SK-N-SH treated with all-trans-retinoic acid at 6 μM for 48 hours (cell line): ENCODE results near the gene CNTNAP2.

Source experiments
- ATAC-seq: fragments of 200-7000 bp; cut with Tn5 transposase; 3 replicates; pipeline ENCODE4 v1.9.1; 2020; ENCODE audit warnings: mild to moderate bottlenecking, moderate library complexity
- ARNTL ChIP-seq: fragments of 450-650 bp; formaldehyde crosslinking; IDR thresholded peaks from 2 replicates; pipeline ENCODE4 v1.5.0; 2020; ENCODE audit warnings: low read depth, mild to moderate bottlenecking, moderate library complexity, borderline replicate concordance
- BACH2 ChIP-seq: fragments of 250-450 bp; sonication (Bioruptor Pico); IDR thresholded peaks from 2 replicates; pipeline ENCODE4 v1.9.0; 2021; ENCODE audit warnings: mild to moderate bottlenecking, borderline replicate concordance
- CSDC2 ChIP-seq: fragments of 250-450 bp; sonication (Bioruptor Pico); IDR thresholded peaks from 2 replicates; pipeline ENCODE4 v1.5.0; 2020; ENCODE audit warnings: mild to moderate bottlenecking, moderate library complexity
- ESRRG ChIP-seq: fragments of 250-450 bp; sonication (Bioruptor Pico); IDR thresholded peaks from 2 replicates; pipeline ENCODE4 v1.6.1; 2021; ENCODE audit warnings: mild to moderate bottlenecking
- ISL1 ChIP-seq: fragments of 250-450 bp; sonication (Bioruptor Pico); IDR thresholded peaks from 2 replicates; pipeline ENCODE4 v2.1.2; 2022; ENCODE audit warnings: mild to moderate bottlenecking, moderate library complexity
- OSR1 ChIP-seq: fragments of 250-450 bp; sonication (Bioruptor Pico); IDR thresholded peaks from 2 replicates; pipeline ENCODE4 v1.8.0; 2022; ENCODE audit warnings: moderate library complexity, mild to moderate bottlenecking, inconsistent platforms
- PPARA ChIP-seq: fragments of 250-450 bp; sonication (Bioruptor Pico); IDR thresholded peaks from 2 replicates; pipeline ENCODE4 v1.5.0; 2020; ENCODE audit warnings: mild to moderate bottlenecking, borderline replicate concordance
- RARB ChIP-seq: fragments of 250-450 bp; sonication (Bioruptor Pico); IDR thresholded peaks from 2 replicates; pipeline ENCODE4 v1.8.0; 2021; ENCODE audit warnings: mild to moderate bottlenecking, moderate library complexity
- SNAI2 ChIP-seq: fragments of 250-450 bp; sonication (Bioruptor Pico); IDR thresholded peaks from 2 replicates; pipeline ENCODE4 v1.5.0; 2020; ENCODE audit warnings: mild to moderate bottlenecking, moderate library complexity
- TCF4 ChIP-seq: fragments of 250-450 bp; sonication (Bioruptor Pico); IDR thresholded peaks from 2 replicates; pipeline ENCODE4 v1.8.0; 2021; ENCODE audit warnings: mild to moderate bottlenecking, moderate library complexity, borderline replicate concordance
- TOX ChIP-seq: fragments of 250-450 bp; sonication (Bioruptor Pico); IDR thresholded peaks from 2 replicates; pipeline ENCODE4 v1.8.0; 2021; ENCODE audit warnings: mild to moderate bottlenecking, moderate library complexity, borderline replicate concordance
- ZC3H10 ChIP-seq: fragments of 250-450 bp; sonication (Bioruptor Pico); IDR thresholded peaks from 2 replicates; pipeline ENCODE4 v1.5.1; 2021; ENCODE audit warnings: mild to moderate bottlenecking, moderate library complexity
- ZFP30 ChIP-seq: fragments of 450-650 bp; formaldehyde crosslinking; IDR thresholded peaks from 2 replicates; pipeline ENCODE4 v1.5.0; 2022; ENCODE audit warnings: mild to moderate bottlenecking, moderate library complexity
- ZNF70 ChIP-seq: fragments of 450-650 bp; formaldehyde crosslinking; IDR thresholded peaks from 2 replicates; pipeline ENCODE4 v1.5.0; 2020; ENCODE audit warnings: mild to moderate bottlenecking, moderate library complexity
- ZNF8 ChIP-seq: fragments of 450-650 bp; formaldehyde crosslinking; IDR thresholded peaks from 2 replicates; pipeline ENCODE4 v1.5.0; 2020; ENCODE audit warnings: mild to moderate bottlenecking, moderate library complexity
- TF ChIP-seq, protein P1 (sequence below): fragments of 250-450 bp; sonication (Bioruptor Pico); IDR thresholded peaks from 2 replicates; pipeline ENCODE4 v1.5.0; 2020; ENCODE audit warnings: mild to moderate bottlenecking, moderate library complexity
- TF ChIP-seq, protein P2 (sequence below): fragments of 250-450 bp; sonication (Bioruptor Pico); IDR thresholded peaks from 2 replicates; pipeline ENCODE4 v1.5.1; 2020; ENCODE audit warnings: low read depth, mild to moderate bottlenecking, moderate library complexity
- TF ChIP-seq, protein P3 (sequence below): fragments of 250-450 bp; sonication (Bioruptor Pico); IDR thresholded peaks from 2 replicates; pipeline ENCODE4 v1.8.0; 2020; ENCODE audit warnings: mild to moderate bottlenecking, moderate library complexity, borderline replicate concordance

Gene CNTNAP2

DNA sequence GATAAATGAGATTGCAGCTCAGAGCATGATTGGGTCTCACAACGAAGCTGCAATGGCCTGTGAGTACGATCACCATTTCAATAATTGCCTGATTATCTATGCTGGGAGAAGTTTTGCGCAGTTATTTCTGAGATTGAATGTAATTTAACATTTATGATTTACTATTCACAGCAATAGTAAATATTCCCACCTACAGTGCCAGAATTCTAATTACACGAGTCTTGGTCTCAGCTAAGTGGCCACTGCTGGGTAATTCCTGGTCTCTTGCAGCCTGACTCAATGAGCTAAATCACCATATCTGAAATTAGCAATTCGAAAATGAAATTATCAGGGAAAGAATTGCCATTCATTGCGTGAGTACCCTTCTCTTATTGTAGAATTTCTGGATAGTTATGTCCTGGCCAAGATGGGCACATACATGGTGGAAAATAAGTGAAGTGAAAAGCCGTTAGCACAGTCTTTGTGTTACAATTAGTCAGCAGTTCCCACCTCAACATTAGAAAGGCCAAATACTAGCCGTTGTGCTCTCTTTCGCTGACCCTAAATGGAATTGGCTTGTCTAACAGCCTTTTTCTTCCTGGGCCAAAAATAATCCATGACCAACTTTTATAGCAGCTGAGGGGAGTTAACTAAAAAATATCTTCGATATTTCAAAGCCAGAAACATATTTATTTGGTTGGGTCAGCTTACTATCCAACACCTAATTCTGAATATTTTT lies 1793.0 kb downstream of the CNTNAP2 start:
- no peak for TF ChIP-seq ARNTL (CRISPR knock-in tag)
- TF ChIP-seq, all 23 proteins: peak for 0
- ATAC-seq = no peak

DNA sequence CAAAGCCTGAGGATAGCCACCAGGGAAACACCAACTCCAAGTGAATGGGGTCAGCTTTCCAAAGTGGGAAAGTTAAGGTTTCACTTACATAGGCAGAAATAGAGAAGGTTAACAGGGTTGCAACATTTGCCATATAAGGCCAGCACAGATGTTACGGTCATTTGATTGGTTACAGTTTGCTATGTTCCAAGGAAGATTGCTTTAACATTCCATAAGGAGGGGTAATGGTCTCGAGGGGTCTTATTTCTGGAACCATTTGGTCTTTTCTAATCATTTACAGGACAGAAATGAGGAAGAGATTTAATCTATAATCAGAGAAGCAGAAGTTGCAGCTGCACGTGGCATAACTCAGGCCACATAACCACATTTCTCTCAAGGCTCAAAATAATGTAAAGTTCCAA lies 1794.6 kb downstream of the CNTNAP2 start:
- TF ChIP-seq TOX (CRISPR knock-in tag) = no peak
- no peak for TF ChIP-seq CSDC2 (CRISPR knock-in tag)
- TF ChIP-seq BACH2 = no peak
- no peak for TF ChIP-seq PPARA (CRISPR knock-in tag)
- no peak for TF ChIP-seq ESRRG (CRISPR knock-in tag)
- TF ChIP-seq OSR1 = no peak
- TF ChIP-seq, protein P1, sequence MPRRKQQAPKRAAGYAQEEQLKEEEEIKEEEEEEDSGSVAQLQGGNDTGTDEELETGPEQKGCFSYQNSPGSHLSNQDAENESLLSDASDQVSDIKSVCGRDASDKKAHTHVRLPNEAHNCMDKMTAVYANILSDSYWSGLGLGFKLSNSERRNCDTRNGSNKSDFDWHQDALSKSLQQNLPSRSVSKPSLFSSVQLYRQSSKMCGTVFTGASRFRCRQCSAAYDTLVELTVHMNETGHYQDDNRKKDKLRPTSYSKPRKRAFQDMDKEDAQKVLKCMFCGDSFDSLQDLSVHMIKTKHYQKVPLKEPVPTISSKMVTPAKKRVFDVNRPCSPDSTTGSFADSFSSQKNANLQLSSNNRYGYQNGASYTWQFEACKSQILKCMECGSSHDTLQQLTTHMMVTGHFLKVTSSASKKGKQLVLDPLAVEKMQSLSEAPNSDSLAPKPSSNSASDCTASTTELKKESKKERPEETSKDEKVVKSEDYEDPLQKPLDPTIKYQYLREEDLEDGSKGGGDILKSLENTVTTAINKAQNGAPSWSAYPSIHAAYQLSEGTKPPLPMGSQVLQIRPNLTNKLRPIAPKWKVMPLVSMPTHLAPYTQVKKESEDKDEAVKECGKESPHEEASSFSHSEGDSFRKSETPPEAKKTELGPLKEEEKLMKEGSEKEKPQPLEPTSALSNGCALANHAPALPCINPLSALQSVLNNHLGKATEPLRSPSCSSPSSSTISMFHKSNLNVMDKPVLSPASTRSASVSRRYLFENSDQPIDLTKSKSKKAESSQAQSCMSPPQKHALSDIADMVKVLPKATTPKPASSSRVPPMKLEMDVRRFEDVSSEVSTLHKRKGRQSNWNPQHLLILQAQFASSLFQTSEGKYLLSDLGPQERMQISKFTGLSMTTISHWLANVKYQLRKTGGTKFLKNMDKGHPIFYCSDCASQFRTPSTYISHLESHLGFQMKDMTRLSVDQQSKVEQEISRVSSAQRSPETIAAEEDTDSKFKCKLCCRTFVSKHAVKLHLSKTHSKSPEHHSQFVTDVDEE (CRISPR knock-in tag) = no peak
- no peak for TF ChIP-seq ZFP30

DNA sequence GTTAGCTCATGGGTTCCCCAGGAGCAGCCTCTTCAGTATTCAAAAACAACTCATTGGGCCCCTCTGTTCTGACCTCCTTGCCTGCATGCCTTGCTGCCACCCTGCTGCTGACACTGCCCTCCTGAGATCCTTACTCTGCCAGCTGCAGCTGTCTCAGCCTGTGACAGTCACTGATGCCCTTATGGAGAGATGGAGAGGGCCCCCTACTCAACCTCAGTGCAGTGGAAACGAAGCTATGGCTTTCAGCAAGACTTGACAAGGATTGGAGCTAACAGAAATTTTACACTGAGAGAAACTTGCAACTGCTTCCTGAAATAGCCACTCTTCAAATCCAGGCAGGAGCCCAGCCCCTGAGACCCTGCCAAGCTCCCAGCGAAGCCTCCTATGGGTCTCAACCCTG lies 1795.7 kb downstream of the CNTNAP2 start:
- no peak for ATAC-seq
- TF ChIP-seq ISL1 (CRISPR knock-in tag) = no peak
- no peak for TF ChIP-seq TCF4 (CRISPR knock-in tag)
- no peak for TF ChIP-seq RARB
- no peak for TF ChIP-seq ZFP30
- TF ChIP-seq ARNTL (CRISPR knock-in tag) = no peak
- no peak for TF ChIP-seq ESRRG (CRISPR knock-in tag)
- no peak for TF ChIP-seq ZNF70 (CRISPR knock-in tag)

More for the DNA sequence above, 1794.6 kb downstream of the CNTNAP2 start:
- no peak; the same call in 2 of the 3 replicates for ATAC-seq

DNA sequence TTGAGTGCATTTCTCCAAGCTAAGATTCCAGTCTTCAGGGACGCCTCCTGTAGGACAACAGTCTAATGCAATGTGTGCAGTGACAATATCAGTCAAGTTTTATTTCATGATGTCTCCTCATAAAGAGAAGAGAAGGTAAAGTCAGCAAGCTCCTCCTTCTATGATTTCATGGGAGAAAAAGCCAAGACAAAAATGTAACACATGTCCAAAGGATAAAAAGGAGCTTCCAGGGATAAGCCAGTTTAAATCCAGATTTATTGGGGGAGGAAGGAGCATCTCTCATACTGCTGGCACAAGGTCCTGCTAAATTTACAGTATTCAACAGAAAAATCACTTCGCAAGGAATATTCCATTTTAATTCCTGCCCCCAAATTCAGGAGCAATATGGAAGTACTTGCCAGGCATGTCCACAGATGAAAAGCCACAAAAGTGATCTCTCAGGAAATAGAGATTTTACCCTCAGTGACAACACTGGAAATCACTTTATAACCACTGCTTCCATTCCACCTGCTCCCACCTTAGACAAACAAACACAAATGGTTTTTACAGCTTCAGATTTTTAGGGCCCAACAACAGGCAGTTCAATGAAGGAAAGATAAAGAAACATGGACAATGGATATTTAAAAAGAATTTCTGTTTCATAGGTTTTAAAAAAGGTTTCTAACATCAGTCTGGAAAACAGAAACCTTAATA lies 1796.5 kb downstream of the CNTNAP2 start:
- TF ChIP-seq TCF4 (CRISPR knock-in tag) (no peak), ZFP30 (no peak), ZC3H10 (no peak), ARNTL (CRISPR knock-in tag) (no peak), CSDC2 (CRISPR knock-in tag) (no peak), ESRRG (CRISPR knock-in tag) (no peak)
- TF ChIP-seq, protein P1 (CRISPR knock-in tag) = no peak
- TF ChIP-seq, protein P2, sequence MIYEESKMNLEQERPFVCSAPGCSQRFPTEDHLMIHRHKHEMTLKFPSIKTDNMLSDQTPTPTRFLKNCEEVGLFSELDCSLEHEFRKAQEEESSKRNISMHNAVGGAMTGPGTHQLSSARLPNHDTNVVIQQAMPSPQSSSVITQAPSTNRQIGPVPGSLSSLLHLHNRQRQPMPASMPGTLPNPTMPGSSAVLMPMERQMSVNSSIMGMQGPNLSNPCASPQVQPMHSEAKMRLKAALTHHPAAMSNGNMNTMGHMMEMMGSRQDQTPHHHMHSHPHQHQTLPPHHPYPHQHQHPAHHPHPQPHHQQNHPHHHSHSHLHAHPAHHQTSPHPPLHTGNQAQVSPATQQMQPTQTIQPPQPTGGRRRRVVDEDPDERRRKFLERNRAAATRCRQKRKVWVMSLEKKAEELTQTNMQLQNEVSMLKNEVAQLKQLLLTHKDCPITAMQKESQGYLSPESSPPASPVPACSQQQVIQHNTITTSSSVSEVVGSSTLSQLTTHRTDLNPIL = no peak
- ATAC-seq = no peak

DNA sequence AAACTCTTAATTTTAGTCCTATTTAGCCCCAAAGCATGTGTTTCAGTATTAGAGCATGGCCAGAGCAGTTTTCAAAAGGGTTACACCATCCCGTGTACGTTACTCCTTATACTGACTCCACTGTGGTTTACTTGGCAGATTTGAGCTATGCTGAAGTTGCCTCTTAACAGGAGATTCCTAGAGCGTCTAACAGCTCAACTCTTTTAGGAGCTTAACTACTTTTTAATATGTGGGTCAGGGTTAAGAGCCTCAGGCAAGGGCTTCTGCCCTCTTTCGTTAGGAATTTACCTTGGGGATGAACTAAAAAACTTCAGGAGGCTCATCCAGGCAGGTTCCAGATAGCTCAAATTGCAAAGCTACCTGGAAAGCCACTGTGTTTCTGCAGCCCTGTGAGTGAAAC lies 1799.2 kb downstream of the CNTNAP2 start:
- TF ChIP-seq ZNF8 = no peak
- TF ChIP-seq, protein P3, sequence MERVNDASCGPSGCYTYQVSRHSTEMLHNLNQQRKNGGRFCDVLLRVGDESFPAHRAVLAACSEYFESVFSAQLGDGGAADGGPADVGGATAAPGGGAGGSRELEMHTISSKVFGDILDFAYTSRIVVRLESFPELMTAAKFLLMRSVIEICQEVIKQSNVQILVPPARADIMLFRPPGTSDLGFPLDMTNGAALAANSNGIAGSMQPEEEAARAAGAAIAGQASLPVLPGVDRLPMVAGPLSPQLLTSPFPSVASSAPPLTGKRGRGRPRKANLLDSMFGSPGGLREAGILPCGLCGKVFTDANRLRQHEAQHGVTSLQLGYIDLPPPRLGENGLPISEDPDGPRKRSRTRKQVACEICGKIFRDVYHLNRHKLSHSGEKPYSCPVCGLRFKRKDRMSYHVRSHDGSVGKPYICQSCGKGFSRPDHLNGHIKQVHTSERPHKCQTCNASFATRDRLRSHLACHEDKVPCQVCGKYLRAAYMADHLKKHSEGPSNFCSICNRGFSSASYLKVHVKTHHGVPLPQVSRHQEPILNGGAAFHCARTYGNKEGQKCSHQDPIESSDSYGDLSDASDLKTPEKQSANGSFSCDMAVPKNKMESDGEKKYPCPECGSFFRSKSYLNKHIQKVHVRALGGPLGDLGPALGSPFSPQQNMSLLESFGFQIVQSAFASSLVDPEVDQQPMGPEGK (CRISPR knock-in tag) = no peak
- no peak for TF ChIP-seq ISL1 (CRISPR knock-in tag)
- TF ChIP-seq ZFP30 = no peak
- TF ChIP-seq SNAI2 (CRISPR knock-in tag) = no peak
- ATAC-seq = no peak
